K562 (cell line): ENCODE results near the gene ALG14. TPM values are rescaled to one million over a fixed set of nuclear protein-coding genes. Genes with fewer than 3 reads are reported as not detected.

Source experiments
- ATAC-seq: fragments of 200-7000 bp; cut with Tn5 transposase; 3 replicates; pipeline ENCODE4 v1.9.1; 2020; ENCODE audit warnings: moderate library complexity
- BruUV-seq: library from RNA; stranded (reverse); fragments of 400-500 nt; replicated peaks from 2 replicates; lab custom pipeline; 2021; lab: Mats Ljungman, UMichigan
- CTCF ChIA-PET: fragments of 300-600 bp; formaldehyde crosslinking; extraction: SDS; loops from one replicate; lab custom pipeline; 2021; ENCODE audit warnings: low intra/inter-chr PET ratio; lab: Yijun Ruan, JAX
- POLR2A ChIA-PET: fragments of 300-600, 350-650 bp; sonication (Branson Sonifier 250); formaldehyde crosslinking; extraction: SDS; loops from one replicate; lab custom pipeline; 2021; ENCODE audit warnings: antibody characterized with exemption, inconsistent platforms; lab: Yijun Ruan, JAX
- DNase-seq, 4 experiments: peaks; one replicate each; pipeline versions ENCODE4 v3.0.0 to v3.0.0-alpha.2; 2011 to 2018; ENCODE audit warnings: low spot score in 3 of 4, mixed read lengths in 3 of 4; ENCODE audit errors: extremely low read depth in 1 of 4
- FAIRE-seq: peaks from 2 replicates; lab custom pipeline; 2011; peaks lifted over from hg19 to GRCh38; lab: Jason Lieb, UNC
- H2AFZ ChIP-seq: 2 replicates; pipeline ENCODE4 v1.6.0; 2011; ENCODE audit warnings: low read depth, low read length, control low read depth, inconsistent platforms
- H3K27ac ChIP-seq: fragments of 200-600 bp; 3 replicates; pipeline ENCODE4 v1.8.0; 2011; ENCODE audit warnings: low read depth, mild to moderate bottlenecking, control low read depth, inconsistent platforms, low read length, moderate library complexity, mixed read lengths; ENCODE audit errors: extremely low read depth
- H3K27me3 ChIP-seq, 2 experiments: fragments of 300-600 bp in 1 of 2; 2 replicates in 1 of 2; 3 replicates in 1 of 2; pipeline versions ENCODE4 v1.6.0 to v1.8.0; 2011; ENCODE audit warnings: inconsistent platforms in 2 of 2, low read length in 2 of 2, mild to moderate bottlenecking in 1 of 2, mixed read lengths in 1 of 2, moderate library complexity in 1 of 2; ENCODE audit not compliant: control insufficient read depth in 2 of 2, insufficient read depth in 2 of 2
- H3K36me3 ChIP-seq: fragments of 300-600 bp; 3 replicates; pipeline ENCODE4 v1.8.0; 2011; ENCODE audit warnings: mild to moderate bottlenecking, low read length, inconsistent platforms; ENCODE audit not compliant: control insufficient read depth, insufficient read depth
- H3K4me1 ChIP-seq, 2 experiments: fragments of 200-600 bp in 1 of 2; replicated peaks in 1 of 2; 2 replicates in 1 of 2; 3 replicates in 1 of 2; pipeline versions ENCODE4 v1.5.1 to v1.8.0; 2011; ENCODE audit warnings: inconsistent platforms in 2 of 2, low read length in 2 of 2, mild to moderate bottlenecking in 1 of 2, mixed read lengths in 1 of 2, moderate library complexity in 1 of 2; ENCODE audit not compliant: control insufficient read depth in 2 of 2, insufficient read depth in 2 of 2
- H3K4me2 ChIP-seq: 2 replicates; pipeline ENCODE4 v1.6.1; 2011; ENCODE audit warnings: low read length, control low read depth, inconsistent platforms, mixed read lengths; ENCODE audit not compliant: insufficient read depth
- H3K4me3 ChIP-seq: fragments of 200-600 bp; sonication (generic), shearing (Covaris generic); 2 replicates; pipeline ENCODE4 v1.5.1; 2016; ENCODE audit warnings: control low read depth, inconsistent platforms
- H3K79me2 ChIP-seq: fragments of 200-600 bp; 3 replicates; pipeline ENCODE4 v1.8.0; 2011; ENCODE audit warnings: low read length, inconsistent platforms; ENCODE audit not compliant: control insufficient read depth, insufficient read depth
- H3K9ac ChIP-seq, 2 experiments: 2 replicates each; pipeline versions ENCODE4 v1.6.0 to v1.6.1; 2011; ENCODE audit warnings: low read depth in 2 of 2, low read length in 2 of 2, control low read depth in 1 of 2, inconsistent platforms in 1 of 2, mild to moderate bottlenecking in 1 of 2, mixed read lengths in 1 of 2; ENCODE audit not compliant: insufficient read depth in 1 of 2
- H3K9me1 ChIP-seq: one replicate; pipeline ENCODE4 v1.6.0; 2011; ENCODE audit warnings: inconsistent platforms, mild to moderate bottlenecking, low read length, moderate library complexity; ENCODE audit not compliant: control insufficient read depth, insufficient read depth
- H3K9me3 ChIP-seq: replicated peaks from 2 replicates; pipeline ENCODE4 v1.5.1; 2011; ENCODE audit warnings: low read depth, low read length, inconsistent platforms; ENCODE audit not compliant: control insufficient read depth, insufficient read depth
- H4K20me1 ChIP-seq: replicated peaks from 2 replicates; pipeline ENCODE4 v1.6.1; 2011; ENCODE audit warnings: low read length, inconsistent platforms, mixed read lengths; ENCODE audit not compliant: control insufficient read depth, insufficient read depth
- ARID1B ChIP-seq: fragments of 450-650 bp; IDR thresholded peaks from 2 replicates; pipeline ENCODE4 v1.6.1; 2016; ENCODE audit warnings: antibody characterized with exemption, mild to moderate bottlenecking, inconsistent platforms
- CBFA2T2 ChIP-seq: fragments of 450-650 bp; conservative IDR thresholded peaks from 2 replicates; pipeline ENCODE4 v1.6.1; 2017; ENCODE audit warnings: mild to moderate bottlenecking
- CBFA2T3 ChIP-seq: fragments of 450-650 bp; IDR thresholded peaks from 2 replicates; pipeline ENCODE4 v1.6.1; 2017
- GABPA ChIP-seq: fragments of 200-800 bp; sonication (Bioruptor generic); conservative IDR thresholded peaks from 2 replicates; pipeline ENCODE4 v1.6.1; 2016; ENCODE audit warnings: low read depth, missing genetic modification characterization, missing compliant biosample characterization
- HMBOX1 ChIP-seq: sonication (generic); IDR thresholded peaks from 2 replicates; pipeline ENCODE4 v1.6.1; 2016
- MEIS2 ChIP-seq: fragments of 450-650 bp; IDR thresholded peaks from 2 replicates; pipeline ENCODE4 v1.6.1; 2014; ENCODE audit warnings: mild to moderate bottlenecking; ENCODE audit not compliant: partially characterized antibody
- PCBP1 ChIP-seq: fragments of 200-400 bp; formaldehyde crosslinking; IDR thresholded peaks from 2 replicates; pipeline ENCODE4 v1.6.1; 2018; ENCODE audit warnings: mild to moderate bottlenecking, low read depth, low read length; ENCODE audit not compliant: poor library complexity, severe bottlenecking
- PKNOX1 ChIP-seq: fragments of 450-650 bp; IDR thresholded peaks from 2 replicates; pipeline ENCODE4 v1.6.1; 2016
- ZNF316 ChIP-seq: fragments of 450-650 bp; IDR thresholded peaks from 2 replicates; pipeline ENCODE4 v1.6.1; 2016
- WGBS: fragments of 100-300 bp; shearing (Covaris generic); methylation state at CpG from one replicate; pipeline ENCODE4 v1.1.6; 2016; ENCODE audit warnings: low coverage, mixed read lengths; ENCODE audit not compliant: insufficient coverage; ENCODE audit errors: missing lambda C conversion rate; 5-methylcytosine and 5-hydroxymethylcytosine counted together
- in situ Hi-C: fragments of 300-500 bp; cut with MboI; formaldehyde crosslinking; loops from 4 replicates; pipeline ENCODE4 v1.15.0; 2018; ENCODE audit warnings: inconsistent platforms, mixed read lengths
- intact Hi-C: fragments of 100-400 bp; cut with micrococcal nuclease; formaldehyde crosslinking; loops from 2 replicates; pipeline ENCODE4 v1.14.2; 2022
- polyA plus RNA-seq, 8 experiments: library from polyadenylated mRNA; depleted of rRNA in 4 of 8; stranded (reverse) in 5 of 8; unstranded in 3 of 8; fragments of >200 nt; fragmentation: Nextera tagmentation in 2 of 8; fragmentation: Illumina TruSeq in 1 of 8; extraction: Ambion mirVana in 2 of 8; extraction: Trizol in 1 of 8; gene quantifications; 2 replicates each; pipeline versions ENCODE4 v1.2.1 to v1.2.3, GENCODE V29; 2011 to 2014; ENCODE audit warnings: inconsistent platforms in 1 of 8, missing spikeins in 1 of 8
- total RNA-seq, 7 experiments: library from RNA; depleted of rRNA in 6 of 7; stranded (reverse); fragments of >200 nt in 6 of 7; fragmentation: Illumina TruSeq in 2 of 7; extraction: Trizol in 2 of 7; gene quantifications; 2 replicates each; pipeline versions ENCODE4 v1.2.1 to v1.2.3, GENCODE V29; 2011 to 2021; ENCODE audit warnings: low replicate concordance in 1 of 7

The ALG14 gene
- total and polyA plus RNA-seq, 9 of the 15 experiments (the other 6 are each of a cell fraction or from before 2014, with no cell fraction given) = 2.8 to 16.2 (median 4.9) TPM

GRCh38 chr1:95061445-95062006 lies 11.2 kb downstream of the ALG14 start:
- FAIRE-seq (peak; percentile 74), ATAC-seq (peak; percentile 77), DNase-seq (peak in 2 of 4 experiments; percentile 16 to 49)
- H3K27ac ChIP-seq = 0 out of 3 replicates have a peak overlapping the region, but pooled peaks have one; percentile 10
- intact Hi-C loops (no loop called here), in situ Hi-C loops (no loop called here)
- no peaks in the 10 kb centered on the region for H3K9me3 ChIP-seq
- no peaks in the 10 kb centered on the region; the same call in 2 of the 3 replicates for H3K36me3 ChIP-seq
- H3K4me1 ChIP-seq = peaks cover 4 to 18% of the 10 kb centered on the region in 2 experiments; a peak in 4 of 5 replicates
- no peaks in the 10 kb centered on the region for H3K27me3 ChIP-seq
- 8% methylated on average over 2 of the region's 3 CpGs for WGBS
- H4K20me1 ChIP-seq = no peaks in the 10 kb centered on the region
- ChIA-PET POLR2A (interaction anchor here (1.0 kb wide), 1 partner anchor 172 kb away, joined by 3 read pairs; the partner anchor contains the start of gene RWDD3), CTCF (no interaction called here)
- no peak overlapping the region for H3K4me2 ChIP-seq
- no TSS peak for BruUV-seq
- no peak overlapping the region for H3K4me3 ChIP-seq
- peak overlapping the region; percentile 32; the same call in 1 of the 2 replicates for H2AFZ ChIP-seq
- TF ChIP-seq HMBOX1 = no peak
- TF ChIP-seq GABPA (tag) = no peak
- peak; percentile 56 for TF ChIP-seq MEIS2
- TF ChIP-seq CBFA2T2 = 0 out of 2 replicates have a peak, but pooled peaks have one; percentile 14
- no peak for TF ChIP-seq PKNOX1
- TF ChIP-seq CBFA2T3 = peak; percentile 44; the same call in 1 of the 2 replicates
- no peak for TF ChIP-seq PCBP1
- TF ChIP-seq ARID1B = 0 out of 2 replicates have a peak, but pooled peaks have one; percentile 12
- TF ChIP-seq ZNF316 = peak; percentile 37; the same call in 1 of the 2 replicates
- H3K9ac ChIP-seq = no peak overlapping the region
- H3K79me2 ChIP-seq = no peaks in the 10 kb centered on the region
- no peaks in the 10 kb centered on the region for H3K9me1 ChIP-seq
